ENCODE data around the gene FSIP1. TPM values are rescaled to one million over a fixed set of nuclear protein-coding genes. Genes with fewer than 3 reads are reported as not detected.

Gene FSIP1
- polyA plus RNA-seq, 1 donor, result 3.6 TPM

GRCh38 chr15:39621210-39621609 is 161.4 kb downstream of the FSIP1 start:
- DNase-seq, result no peak

GRCh38 chr15:39618063-39618823 is 164.4 kb downstream of the FSIP1 start:
- DNase-seq, result no peak

- no peak for DNase-seq
Observed at GRCh38 chr15:39616731-39617455, 165.7 kb downstream of the FSIP1 start.

- no peak for DNase-seq
Observed at GRCh38 chr15:39613861-39614260, 168.8 kb downstream of the FSIP1 start.

- no peak for DNase-seq
Observed at GRCh38 chr15:39613271-39613670, 169.4 kb downstream of the FSIP1 start.

DNA sequence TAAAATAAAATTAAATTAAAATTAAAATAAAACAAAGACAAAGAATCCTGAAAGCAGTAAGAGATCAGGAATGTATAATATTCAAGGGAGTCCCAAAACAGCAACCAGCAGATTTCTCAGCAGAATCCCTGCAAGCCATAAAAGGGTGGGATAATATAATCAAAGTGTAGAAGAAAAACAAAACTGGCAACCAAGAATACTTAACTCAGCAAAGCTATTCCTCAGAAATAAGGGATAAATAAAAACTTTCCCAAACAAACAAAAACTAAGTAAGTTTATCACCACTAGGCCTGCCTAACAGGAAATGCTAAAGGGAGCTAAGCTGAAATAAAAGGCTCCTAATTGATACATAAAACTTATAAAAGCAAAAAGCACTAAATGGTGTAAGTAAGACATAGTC is 172.0 kb downstream of the FSIP1 start:
- no peak for DNase-seq

GRCh38 chr15:39609166-39609916 is 173.3 kb downstream of the FSIP1 start:
- no peak for DNase-seq

GRCh38 chr15:39608185-39609139 is 174.2 kb downstream of the FSIP1 start:
- DNase-seq, result no peak

- DNase-seq, result no peak
Observed at GRCh38 chr15:39605146-39605545, 177.5 kb downstream of the FSIP1 start.

GRCh38 chr15:39602143-39602542 is 180.5 kb downstream of the FSIP1 start:
- DNase-seq, result no peak

DNA sequence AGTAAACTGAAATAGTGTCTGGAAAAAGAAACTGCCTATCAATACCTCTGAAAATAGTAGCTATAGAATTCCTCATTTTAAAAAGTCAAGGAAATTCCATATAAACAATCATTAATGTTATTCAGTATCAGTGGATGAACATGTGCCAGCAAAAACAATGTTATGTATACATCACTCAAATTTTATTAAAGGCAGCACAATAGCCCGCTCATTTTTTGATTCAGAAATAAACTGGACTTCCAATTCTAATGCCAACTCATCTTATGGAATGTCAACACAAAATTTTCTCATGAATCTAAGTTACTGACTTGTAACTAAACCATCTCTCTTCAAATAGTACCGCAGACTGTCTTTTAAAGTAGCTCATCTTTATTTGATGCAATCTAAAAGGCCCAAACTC is 182.8 kb downstream of the FSIP1 start:
- DNase-seq, result no peak

DNA sequence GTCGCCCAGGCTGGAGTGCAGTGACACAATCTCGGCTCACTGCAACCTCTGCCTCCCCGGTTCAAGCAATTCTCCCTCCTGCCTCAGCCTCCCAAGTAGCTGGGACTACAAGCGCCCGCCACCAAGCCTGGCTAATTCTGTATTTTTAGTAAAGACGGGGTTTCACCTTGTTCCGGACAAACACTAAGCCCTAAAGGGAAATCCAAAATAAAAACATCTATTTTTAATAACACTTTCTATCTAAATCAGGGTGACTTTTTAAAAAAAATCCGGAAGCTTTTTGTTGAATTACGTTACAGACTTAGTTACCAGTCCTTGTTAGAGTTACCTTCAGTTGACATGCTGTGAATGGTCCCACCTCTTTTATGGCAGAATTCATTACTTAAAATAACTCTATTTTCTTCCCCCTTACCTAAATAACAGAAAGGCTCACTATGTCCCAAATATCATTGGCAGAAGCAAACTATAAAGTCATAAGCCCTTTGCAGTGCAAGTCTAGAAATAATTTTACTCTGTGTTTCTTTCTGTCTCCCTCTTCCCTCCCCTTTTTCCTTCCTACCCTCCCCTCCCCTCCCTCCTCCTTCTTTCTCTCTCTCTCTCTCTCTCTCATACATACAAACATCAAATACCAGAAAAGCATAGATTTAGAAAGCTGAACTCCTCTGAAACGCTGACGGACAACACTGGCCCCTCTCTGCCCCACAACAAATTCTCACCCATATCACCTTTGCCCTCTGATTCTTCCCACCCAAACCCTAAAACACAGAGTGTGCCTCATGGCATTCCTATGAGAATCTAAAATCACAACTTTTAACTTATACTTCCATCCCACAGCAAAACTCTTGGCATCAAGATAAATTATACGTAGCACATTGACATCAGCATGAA is 183.4 kb downstream of the FSIP1 start:
- DNase-seq, result no peak

DNA sequence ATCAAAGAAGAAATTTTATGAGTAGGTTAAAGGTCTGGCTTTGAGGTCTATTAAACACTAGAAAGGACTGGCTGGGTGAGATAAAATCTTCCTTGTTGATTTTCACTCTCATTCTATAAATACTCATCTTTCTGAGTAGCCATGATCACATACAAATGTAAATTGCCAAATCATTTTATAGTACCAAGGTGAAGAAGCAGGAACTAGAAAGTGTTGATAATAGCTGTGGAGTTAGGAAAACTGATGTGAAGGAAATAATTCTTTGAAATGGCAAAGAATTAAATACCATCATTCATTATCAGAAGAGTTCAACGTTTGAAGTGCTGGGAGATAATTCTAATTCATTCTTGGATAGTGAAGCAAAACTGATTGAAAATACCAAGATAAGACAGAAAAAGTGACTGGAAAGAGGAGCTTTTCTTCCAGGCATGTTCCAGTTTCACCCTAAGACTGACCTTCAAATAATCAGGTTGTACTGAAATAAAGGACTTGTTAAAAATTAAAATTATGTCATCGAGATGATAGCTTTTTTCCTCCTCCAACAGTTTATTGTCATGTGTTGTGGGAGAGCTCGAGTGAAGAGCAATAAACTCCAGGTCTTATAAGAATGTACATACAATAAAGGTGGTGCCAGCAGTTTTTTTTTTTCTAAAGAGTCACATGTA is 184.3 kb downstream of the FSIP1 start:
- DNase-seq, result no peak

GRCh38 chr15:39597751-39598185 is 184.9 kb downstream of the FSIP1 start:
- DNase-seq, result no peak

DNA sequence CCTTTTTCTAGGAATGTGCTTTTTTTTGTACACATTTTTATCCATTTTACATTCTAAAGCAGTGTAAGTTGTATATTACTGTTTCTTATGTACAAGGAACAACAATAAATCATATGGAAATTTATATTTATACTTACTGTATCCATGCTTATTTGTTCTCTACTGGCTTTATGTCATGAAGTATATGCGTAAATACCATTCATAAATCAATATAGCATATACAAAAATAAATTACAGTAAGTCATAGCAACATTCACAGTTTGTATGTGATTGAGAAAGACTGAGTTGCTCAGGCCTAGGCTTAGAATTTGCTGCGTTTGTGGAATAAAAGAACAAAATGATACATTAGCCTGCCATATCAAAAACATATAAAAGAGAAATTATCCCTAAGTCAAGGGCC is 185.3 kb downstream of the FSIP1 start:
- DNase-seq, result no peak

DNA sequence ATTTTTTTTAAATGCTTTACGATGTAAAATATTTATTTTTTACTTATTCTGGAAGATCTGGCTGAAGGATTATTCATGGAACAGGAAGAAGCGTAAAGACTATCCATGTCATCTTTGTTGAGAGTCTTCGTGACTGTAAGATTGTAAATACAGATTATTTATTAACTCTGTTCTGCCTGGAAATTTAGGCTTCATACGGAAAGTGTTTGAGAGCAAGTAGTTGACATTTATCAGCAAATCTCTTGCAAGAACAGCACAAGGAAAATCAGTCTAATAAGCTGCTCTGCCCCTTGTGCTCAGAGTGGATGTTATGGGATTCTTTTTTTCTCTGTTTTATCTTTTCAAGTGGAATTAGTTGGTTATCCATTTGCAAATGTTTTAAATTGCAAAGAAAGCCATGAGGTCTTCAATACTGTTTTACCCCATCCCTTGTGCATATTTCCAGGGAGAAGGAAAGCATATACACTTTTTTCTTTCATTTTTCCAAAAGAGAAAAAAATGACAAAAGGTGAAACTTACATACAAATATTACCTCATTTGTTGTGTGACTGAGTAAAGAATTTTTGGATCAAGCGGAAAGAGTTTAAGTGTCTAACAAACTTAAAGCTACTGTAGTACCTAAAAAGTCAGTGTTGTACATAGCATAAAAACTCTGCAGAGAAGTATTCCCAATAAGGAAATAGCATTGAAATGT is 186.1 kb downstream of the FSIP1 start:
- DNase-seq, result no peak

DNA sequence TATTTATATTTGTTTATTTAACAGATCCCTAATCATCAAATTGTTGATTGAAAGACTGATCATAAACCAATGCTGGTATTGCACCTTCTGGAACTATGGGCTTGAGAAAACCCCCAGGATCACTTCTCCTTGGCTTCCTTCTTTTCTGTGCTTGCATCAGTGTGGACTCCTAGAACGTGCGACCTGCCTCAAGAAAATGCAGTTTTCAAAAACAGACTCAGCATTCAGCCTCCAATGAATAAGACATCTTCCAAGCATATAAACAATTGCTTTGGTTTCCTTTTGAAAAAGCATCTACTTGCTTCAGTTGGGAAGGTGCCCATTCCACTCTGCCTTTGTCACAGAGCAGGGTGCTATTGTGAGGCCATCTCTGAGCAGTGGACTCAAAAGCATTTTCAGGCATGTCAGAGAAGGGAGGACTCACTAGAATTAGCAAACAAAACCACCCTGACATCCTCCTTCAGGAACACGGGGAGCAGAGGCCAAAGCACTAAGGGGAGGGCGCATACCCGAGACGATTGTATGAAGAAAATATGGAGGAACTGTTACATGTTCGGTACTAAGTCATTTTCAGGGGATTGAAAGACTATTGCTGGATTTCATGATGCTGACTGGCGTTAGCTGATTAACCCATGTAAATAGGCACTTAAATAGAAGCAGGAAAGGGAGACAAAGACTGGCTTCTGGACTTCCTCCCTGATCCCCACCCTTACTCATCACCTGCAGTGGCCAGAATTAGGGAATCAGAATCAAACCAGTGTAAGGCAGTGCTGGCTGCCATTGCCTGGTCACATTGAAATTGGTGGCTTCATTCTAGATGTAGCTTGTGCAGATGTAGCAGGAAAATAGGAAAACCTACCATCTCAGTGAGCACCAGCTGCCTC is 187.1 kb downstream of the FSIP1 start:
- DNase-seq, result no peak

All from left kidney (tissue), 2 donors.